Smooth muscle cell (in vitro differentiated cells): ENCODE data around the gene SYT9. TPM values are rescaled to one million over a fixed set of nuclear protein-coding genes. Genes with fewer than 3 reads are reported as not detected.

ENCODE experiments used
- DNase-seq: peaks from one replicate; lab custom pipeline; 2025; ENCODE audit not compliant: unreplicated experiment; lab: John Stamatoyannopoulos, UW
- H2AFZ ChIP-seq: fragments of 200-600 bp; sonication (generic); 2 replicates; pipeline ENCODE4 v1.6.0; 2016; ENCODE audit warnings: antibody characterized with exemption, low read depth, mild to moderate bottlenecking
- H3F3A ChIP-seq: fragments of 200-600 bp; sonication (generic); 2 replicates; pipeline ENCODE4 v1.6.0; 2017; ENCODE audit warnings: antibody characterized with exemption, low read depth
- H3K27ac ChIP-seq: fragments of 200-600 bp; sonication (generic); 2 replicates; pipeline ENCODE4 v1.5.1; 2016; ENCODE audit warnings: low read depth, mild to moderate bottlenecking
- H3K27me3 ChIP-seq: fragments of 200-600 bp; sonication (generic); 2 replicates; pipeline ENCODE4 v1.6.1; 2016; ENCODE audit warnings: low read depth, mild to moderate bottlenecking
- H3K36me3 ChIP-seq: fragments of 200-600 bp; sonication (generic); 2 replicates; pipeline ENCODE4 v1.5.1; 2016; ENCODE audit warnings: low read depth
- H3K4me1 ChIP-seq: fragments of 200-600 bp; sonication (generic); 2 replicates; pipeline ENCODE4 v1.5.1; 2016; ENCODE audit warnings: low read depth
- H3K4me2 ChIP-seq: fragments of 200-600 bp; sonication (generic); 2 replicates; pipeline ENCODE4 v1.6.0; 2016; ENCODE audit warnings: mild to moderate bottlenecking
- H3K4me3 ChIP-seq: fragments of 200-600 bp; sonication (generic); 2 replicates; pipeline ENCODE4 v1.5.1; 2016; ENCODE audit warnings: mild to moderate bottlenecking
- H3K79me2 ChIP-seq: fragments of 200-600 bp; sonication (generic); 2 replicates; pipeline ENCODE4 v1.6.0; 2016; ENCODE audit warnings: low read depth, mild to moderate bottlenecking
- H3K9ac ChIP-seq: fragments of 200-600 bp; sonication (generic); 2 replicates; pipeline ENCODE4 v1.6.0; 2016; ENCODE audit warnings: low read depth
- H3K9me3 ChIP-seq: fragments of 200-600 bp; sonication (generic); replicated peaks from 2 replicates; pipeline ENCODE4 v1.5.1; 2016; ENCODE audit warnings: low read depth
- H4K20me1 ChIP-seq: fragments of 200-600 bp; sonication (generic); 2 replicates; pipeline ENCODE4 v1.6.0; 2016; ENCODE audit warnings: low read depth
- WGBS: methylation state at CpG from one replicate; pipeline ENCODE4 v1.1.7; 2016; ENCODE audit warnings: low lambda C conversion rate; 5-methylcytosine and 5-hydroxymethylcytosine counted together
- polyA plus RNA-seq: library from polyadenylated mRNA; unstranded; fragments of >200 nt; fragmentation: Nextera tagmentation; extraction: Ambion mirVana; gene quantifications from 2 replicates; pipeline ENCODE4 v1.2.1, GENCODE V29; 2016
- total RNA-seq: library from RNA; depleted of rRNA; stranded (reverse); fragments of >200 nt; gene quantifications from 2 replicates; pipeline ENCODE4 v1.2.3, GENCODE V29; 2014
- TF ChIP-seq, protein P1 (sequence below): fragments of 200-600 bp; sonication (generic); IDR thresholded peaks from 2 replicates; pipeline ENCODE4 v1.5.1; 2017; ENCODE audit warnings: borderline replicate concordance, mild to moderate bottlenecking, antibody characterized with exemption; ENCODE audit not compliant: insufficient read depth, poor library complexity, severe bottlenecking

Gene SYT9
- total and polyA plus RNA-seq, 2 experiments from 2014 or later = 0.06 TPM; not detected in 1

DNA sequence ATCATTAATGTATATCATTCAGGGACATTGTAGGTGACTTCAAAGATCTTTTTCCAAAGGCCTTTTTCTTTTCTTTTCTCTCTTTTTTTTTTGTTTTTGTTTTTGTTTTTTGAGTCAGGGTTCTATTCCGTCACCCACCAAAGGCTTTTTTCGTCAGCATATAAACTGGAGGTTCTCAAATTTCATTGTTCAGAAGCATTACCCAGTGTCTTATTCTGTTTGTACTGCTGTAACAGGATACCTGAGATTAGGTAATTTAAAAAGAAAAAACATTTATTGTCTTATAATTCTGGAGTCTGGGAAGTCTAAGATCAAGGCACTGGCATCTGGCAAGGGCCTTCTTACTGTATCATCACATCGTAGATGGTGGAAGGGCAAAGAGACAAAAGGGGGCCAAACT, 6.4 kb upstream of the SYT9 start:
- H3F3A ChIP-seq = no peaks in the 10 kb centered on the region
- H3K36me3 ChIP-seq = no peaks in the 10 kb centered on the region
- no peak for DNase-seq
- H4K20me1 ChIP-seq = no peaks in the 10 kb centered on the region
- no peak overlapping the region for H3K4me2 ChIP-seq
- H3K27me3 ChIP-seq = peaks cover 36% of the 10 kb centered on the region
- H3K9me3 ChIP-seq = no peaks in the 10 kb centered on the region
- no peaks in the 10 kb centered on the region for H3K4me1 ChIP-seq
- no peak overlapping the region for H3K9ac ChIP-seq
- no peak overlapping the region for H2AFZ ChIP-seq
- H3K79me2 ChIP-seq = no peaks in the 10 kb centered on the region
- H3K4me3 ChIP-seq = no peak overlapping the region
- H3K27ac ChIP-seq = no peak overlapping the region
- TF ChIP-seq, protein P1, sequence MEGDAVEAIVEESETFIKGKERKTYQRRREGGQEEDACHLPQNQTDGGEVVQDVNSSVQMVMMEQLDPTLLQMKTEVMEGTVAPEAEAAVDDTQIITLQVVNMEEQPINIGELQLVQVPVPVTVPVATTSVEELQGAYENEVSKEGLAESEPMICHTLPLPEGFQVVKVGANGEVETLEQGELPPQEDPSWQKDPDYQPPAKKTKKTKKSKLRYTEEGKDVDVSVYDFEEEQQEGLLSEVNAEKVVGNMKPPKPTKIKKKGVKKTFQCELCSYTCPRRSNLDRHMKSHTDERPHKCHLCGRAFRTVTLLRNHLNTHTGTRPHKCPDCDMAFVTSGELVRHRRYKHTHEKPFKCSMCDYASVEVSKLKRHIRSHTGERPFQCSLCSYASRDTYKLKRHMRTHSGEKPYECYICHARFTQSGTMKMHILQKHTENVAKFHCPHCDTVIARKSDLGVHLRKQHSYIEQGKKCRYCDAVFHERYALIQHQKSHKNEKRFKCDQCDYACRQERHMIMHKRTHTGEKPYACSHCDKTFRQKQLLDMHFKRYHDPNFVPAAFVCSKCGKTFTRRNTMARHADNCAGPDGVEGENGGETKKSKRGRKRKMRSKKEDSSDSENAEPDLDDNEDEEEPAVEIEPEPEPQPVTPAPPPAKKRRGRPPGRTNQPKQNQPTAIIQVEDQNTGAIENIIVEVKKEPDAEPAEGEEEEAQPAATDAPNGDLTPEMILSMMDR = no peak
- WGBS = 85% methylated on average over 3 of the region's 3 CpGs

- Histone ChIP-seq H3K27ac (no peak overlapping the region), H2AFZ (no peak overlapping the region), H3K79me2 (no peaks in the 10 kb centered on the region), H3K9me3 (no peaks in the 10 kb centered on the region), H3K4me3 (no peak overlapping the region), H4K20me1 (no peaks in the 10 kb centered on the region), H3K4me1 (no peaks in the 10 kb centered on the region), H3K9ac (no peak overlapping the region), H3K36me3 (no peaks in the 10 kb centered on the region), H3K4me2 (no peak overlapping the region), H3K27me3 (peaks cover 36% of the 10 kb centered on the region), H3F3A (no peaks in the 10 kb centered on the region)
- TF ChIP-seq, protein P1 = no peak
- 61% methylated on average over 1 of the region's 1 CpG for WGBS
- no peak for DNase-seq
Measured at GRCh38 chr11:7246179-7246578, 5.5 kb upstream of the SYT9 start.

DNA sequence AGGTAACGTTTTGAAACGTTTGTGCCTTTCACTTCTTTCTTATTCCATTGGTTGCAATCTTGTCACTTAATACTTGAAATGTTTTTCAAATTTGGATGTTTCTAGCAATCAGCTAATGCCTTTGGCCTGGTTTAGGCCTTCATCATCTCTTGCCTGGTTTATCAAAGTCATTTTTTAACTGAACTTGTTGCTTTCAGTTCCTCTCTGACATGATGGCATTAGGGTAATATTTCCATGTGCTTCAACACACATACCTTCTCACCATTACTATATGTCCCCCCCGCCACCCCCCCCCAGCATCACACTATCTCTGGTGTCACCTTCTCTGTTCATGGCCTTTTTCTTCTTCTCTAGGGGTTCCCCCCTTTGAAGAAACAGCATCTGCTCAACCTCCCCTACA, 1.5 kb upstream of the SYT9 start:
- Histone ChIP-seq H3K27ac (no peak overlapping the region), H3K4me3 (no peak overlapping the region), H3K36me3 (no peaks in the 10 kb centered on the region), H3F3A (no peaks in the 10 kb centered on the region), H3K27me3 (peaks cover 64% of the 10 kb centered on the region), H3K4me1 (peaks cover 9% of the 10 kb centered on the region), H2AFZ (no peak overlapping the region), H4K20me1 (no peaks in the 10 kb centered on the region), H3K4me2 (no peak overlapping the region), H3K79me2 (no peaks in the 10 kb centered on the region), H3K9ac (no peak overlapping the region), H3K9me3 (no peaks in the 10 kb centered on the region)
- TF ChIP-seq, protein P1 = no peak
- 86% methylated on average over 3 of the region's 3 CpGs for WGBS
- no peak for DNase-seq

DNA sequence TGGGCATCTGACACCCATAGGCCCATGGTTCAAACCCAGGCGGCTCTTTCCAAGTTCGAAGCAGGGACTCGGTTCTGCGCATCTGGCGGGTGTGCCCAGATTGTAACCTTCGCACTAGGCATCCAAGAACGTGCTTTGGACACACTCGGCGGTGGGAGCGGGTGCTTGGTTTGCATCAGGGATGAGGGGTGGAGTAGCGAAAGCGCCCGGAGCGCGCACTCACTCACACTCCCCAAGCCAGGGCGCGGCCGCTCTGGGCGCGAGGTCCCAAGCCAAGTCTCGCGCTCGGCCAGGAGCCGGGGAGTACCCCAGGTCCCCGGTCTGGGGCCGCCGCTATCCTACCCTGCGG, 243 bp upstream of the SYT9 start:
- Histone ChIP-seq H3K27me3 (peaks cover 77% of the 10 kb centered on the region), H3F3A (no peaks in the 10 kb centered on the region), H3K27ac (no peak overlapping the region), H3K9ac (no peak overlapping the region), H3K9me3 (no peaks in the 10 kb centered on the region), H2AFZ (peak overlapping the region; percentile 83), H3K36me3 (no peaks in the 10 kb centered on the region), H3K4me3 (peak overlapping the region; percentile 71), H3K79me2 (no peaks in the 10 kb centered on the region), H4K20me1 (no peaks in the 10 kb centered on the region), H3K4me1 (peaks cover 9% of the 10 kb centered on the region), H3K4me2 (peak overlapping the region; percentile 97)
- DNase-seq = no peak
- TF ChIP-seq, protein P1 = no peak
- 4% methylated on average over 28 of the region's 28 CpGs for WGBS
